ENCODE results near the gene DKK3.

Gene DKK3

GRCh38 chr11:11944444-11944843 is 64.0 kb downstream of the DKK3 start:
- H3K4me3 ChIP-seq (ENCODE audit: insufficient read depth, low read depth, low read length), result no peak overlapping the region
- H3K36me3 ChIP-seq (ENCODE audit: control insufficient read depth, insufficient read depth, low read length), result peaks cover 7% of the 10 kb centered on the region
- no peaks in the 10 kb centered on the region for H3K9me3 ChIP-seq (ENCODE audit: control insufficient read depth, low read length)
- H3K27me3 ChIP-seq (ENCODE audit: control insufficient read depth, insufficient read depth, low read length, poor library complexity, severe bottlenecking), result no peaks in the 10 kb centered on the region
- H3K4me1 ChIP-seq (ENCODE audit: control insufficient read depth, insufficient read depth, low read length), result no peaks in the 10 kb centered on the region
- WGBS, 2 experiments, result 97 to 98% methylated on average over 3 to 5 of the region's 5 CpGs
- no peak overlapping the region for H3K27ac ChIP-seq (ENCODE audit: insufficient read depth, low read depth, low read length, poor library complexity, severe bottlenecking)

DNA sequence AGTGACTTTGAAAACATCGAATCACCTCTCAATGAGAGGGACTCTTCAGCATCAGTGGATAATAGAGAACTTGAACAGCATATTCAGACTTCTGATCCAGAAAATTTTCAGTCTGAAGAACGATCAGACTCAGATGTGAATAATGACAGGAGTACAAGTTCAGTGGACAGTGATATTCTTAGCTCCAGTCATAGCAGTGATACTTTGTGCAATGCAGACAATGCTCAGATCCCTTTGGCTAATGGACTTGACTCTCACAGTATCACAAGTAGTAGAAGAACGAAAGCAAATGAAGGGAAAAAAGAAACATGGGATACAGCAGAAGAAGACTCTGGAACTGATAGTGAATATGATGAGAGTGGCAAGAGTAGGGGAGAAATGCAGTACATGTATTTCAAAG is 65.8 kb downstream of the DKK3 start:
- WGBS, 2 experiments, result 96 to 98% methylated on average over 3 of the region's 3 CpGs
- peaks cover 4% of the 10 kb centered on the region for H3K36me3 ChIP-seq (ENCODE audit: control insufficient read depth, insufficient read depth, low read length)
- H3K27me3 ChIP-seq (ENCODE audit: control insufficient read depth, insufficient read depth, low read length, poor library complexity, severe bottlenecking), result no peaks in the 10 kb centered on the region
- no peak overlapping the region for H3K4me3 ChIP-seq (ENCODE audit: insufficient read depth, low read depth, low read length)
- no peaks in the 10 kb centered on the region for H3K4me1 ChIP-seq (ENCODE audit: control insufficient read depth, insufficient read depth, low read length)
- H3K27ac ChIP-seq (ENCODE audit: insufficient read depth, low read depth, low read length, poor library complexity, severe bottlenecking), result no peak overlapping the region
- H3K9me3 ChIP-seq (ENCODE audit: control insufficient read depth, low read length), result no peaks in the 10 kb centered on the region

DNA sequence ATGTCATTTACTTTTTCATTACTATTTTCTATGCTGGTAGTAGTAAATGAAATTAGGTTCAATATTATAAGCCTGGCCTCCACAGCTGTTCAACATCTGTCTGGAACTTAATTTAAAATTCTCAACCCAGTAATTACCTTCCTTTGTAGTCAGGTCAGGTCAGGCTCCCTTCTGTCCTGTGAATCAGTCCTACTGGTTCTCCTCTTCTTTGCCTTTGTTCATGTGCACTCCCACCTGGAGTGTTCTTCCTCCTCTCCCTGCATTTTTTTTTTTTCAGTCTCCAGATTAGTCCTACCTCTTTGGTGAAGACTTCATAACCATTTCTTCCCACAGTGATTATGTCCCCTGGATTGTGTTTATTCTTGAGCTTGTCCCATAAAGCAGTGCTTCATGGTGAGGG is 67.9 kb downstream of the DKK3 start:
- Histone ChIP-seq H3K27me3 (ENCODE audit: control insufficient read depth, insufficient read depth, low read length, poor library complexity, severe bottlenecking) (no peaks in the 10 kb centered on the region), H3K36me3 (ENCODE audit: control insufficient read depth, insufficient read depth, low read length) (peaks cover 4% of the 10 kb centered on the region), H3K4me1 (ENCODE audit: control insufficient read depth, insufficient read depth, low read length) (no peaks in the 10 kb centered on the region), H3K27ac (ENCODE audit: insufficient read depth, low read depth, low read length, poor library complexity, severe bottlenecking) (no peak overlapping the region), H3K4me3 (ENCODE audit: insufficient read depth, low read depth, low read length) (no peak overlapping the region), H3K9me3 (ENCODE audit: control insufficient read depth, low read length) (no peaks in the 10 kb centered on the region)

GRCh38 chr11:11937957-11938356 is 70.5 kb downstream of the DKK3 start:
- Histone ChIP-seq H3K4me1 (ENCODE audit: control insufficient read depth, insufficient read depth, low read length) (no peaks in the 10 kb centered on the region), H3K36me3 (ENCODE audit: control insufficient read depth, insufficient read depth, low read length) (peaks cover 6% of the 10 kb centered on the region), H3K27me3 (ENCODE audit: control insufficient read depth, insufficient read depth, low read length, poor library complexity, severe bottlenecking) (no peaks in the 10 kb centered on the region), H3K4me3 (ENCODE audit: insufficient read depth, low read depth, low read length) (no peak overlapping the region), H3K27ac (ENCODE audit: insufficient read depth, low read depth, low read length, poor library complexity, severe bottlenecking) (no peak overlapping the region), H3K9me3 (ENCODE audit: control insufficient read depth, low read length) (no peaks in the 10 kb centered on the region)
- 89% methylated on average over 1 of the region's 1 CpG; no CpG with 5 or more reads in 1 of the 2 experiments for WGBS, 2 experiments

- Histone ChIP-seq H3K27me3 (ENCODE audit: control insufficient read depth, insufficient read depth, low read length, poor library complexity, severe bottlenecking) (no peaks in the 10 kb centered on the region), H3K27ac (ENCODE audit: insufficient read depth, low read depth, low read length, poor library complexity, severe bottlenecking) (no peak overlapping the region), H3K4me3 (ENCODE audit: insufficient read depth, low read depth, low read length) (no peak overlapping the region), H3K9me3 (ENCODE audit: control insufficient read depth, low read length) (no peaks in the 10 kb centered on the region), H3K4me1 (ENCODE audit: control insufficient read depth, insufficient read depth, low read length) (no peaks in the 10 kb centered on the region), H3K36me3 (ENCODE audit: control insufficient read depth, insufficient read depth, low read length) (peaks cover 6% of the 10 kb centered on the region)
- WGBS, 2 experiments, result 100% methylated on average over 3 of the region's 3 CpGs; no CpG with 5 or more reads in 1 of the 2 experiments
Observed at GRCh38 chr11:11937433-11937832, 71.0 kb downstream of the DKK3 start.

DNA sequence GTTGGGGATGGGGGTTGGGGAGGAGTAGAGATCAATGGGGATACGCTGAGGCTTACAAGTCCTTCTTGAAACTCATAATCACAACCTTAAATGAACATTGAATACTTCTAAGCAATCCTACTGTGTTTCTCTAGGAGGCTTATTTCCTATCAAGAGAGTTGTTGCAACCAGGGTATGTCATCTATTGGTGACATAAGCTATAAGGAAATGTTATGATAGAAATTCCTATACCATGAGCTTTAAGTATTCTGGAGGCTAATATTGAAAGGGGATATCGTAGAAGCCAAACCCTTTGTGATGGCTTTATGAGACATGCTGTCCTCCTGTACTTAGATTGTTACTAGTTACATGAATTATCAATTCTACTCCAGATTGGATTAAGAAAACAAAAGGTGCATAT is 72.9 kb downstream of the DKK3 start:
- Histone ChIP-seq H3K9me3 (ENCODE audit: control insufficient read depth, low read length) (no peaks in the 10 kb centered on the region), H3K36me3 (ENCODE audit: control insufficient read depth, insufficient read depth, low read length) (peaks cover 6% of the 10 kb centered on the region)
- WGBS, 2 experiments, result 75 to 86% methylated on average over 1 to 2 of the region's 2 CpGs

DNA sequence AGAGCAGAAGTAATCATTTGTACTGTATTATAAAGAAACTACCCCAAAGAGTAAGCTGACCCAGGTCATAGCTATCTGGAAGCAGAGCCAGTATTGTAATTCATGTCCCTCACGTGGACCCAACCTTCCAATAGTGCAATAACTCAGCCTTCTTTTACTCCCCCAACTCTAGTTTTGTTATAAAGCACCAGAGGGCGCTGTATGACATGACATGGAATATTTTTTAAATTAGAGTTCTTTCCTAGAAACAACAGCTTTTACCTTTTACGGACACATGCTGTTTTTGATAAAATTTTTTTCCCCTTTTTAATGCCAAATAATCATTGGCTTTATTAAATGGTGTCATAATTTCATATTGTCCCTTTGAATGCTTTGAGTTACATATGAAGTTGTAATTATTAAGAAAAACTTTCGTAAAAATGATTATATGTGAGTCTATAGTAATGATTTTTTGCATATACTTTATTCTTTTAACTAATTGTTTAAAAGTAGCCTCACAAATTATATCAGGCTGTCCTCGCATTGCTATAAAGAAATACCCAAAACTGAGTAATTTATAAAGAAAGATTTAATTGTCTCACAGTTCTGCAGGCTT is 76.9 kb downstream of the DKK3 start:
- no peaks in the 10 kb centered on the region for H3K4me1 ChIP-seq (ENCODE audit: control insufficient read depth, insufficient read depth, low read length)
- no peak overlapping the region for H3K4me3 ChIP-seq (ENCODE audit: insufficient read depth, low read depth, low read length)
- no peaks in the 10 kb centered on the region for H3K27me3 ChIP-seq (ENCODE audit: control insufficient read depth, insufficient read depth, low read length, poor library complexity, severe bottlenecking)
- no peaks in the 10 kb centered on the region for H3K9me3 ChIP-seq (ENCODE audit: control insufficient read depth, low read length)
- H3K27ac ChIP-seq (ENCODE audit: insufficient read depth, low read depth, low read length, poor library complexity, severe bottlenecking), result no peak overlapping the region
- WGBS, 2 experiments, result 75 to 82% methylated on average over 1 to 3 of the region's 5 CpGs
- H3K36me3 ChIP-seq (ENCODE audit: control insufficient read depth, insufficient read depth, low read length), result peaks cover 3% of the 10 kb centered on the region

More for the DNA sequence above, 72.9 kb downstream of the DKK3 start:
- Histone ChIP-seq H3K4me1 (ENCODE audit: control insufficient read depth, insufficient read depth, low read length) (no peaks in the 10 kb centered on the region), H3K27ac (ENCODE audit: insufficient read depth, low read depth, low read length, poor library complexity, severe bottlenecking) (no peak overlapping the region), H3K27me3 (ENCODE audit: control insufficient read depth, insufficient read depth, low read length, poor library complexity, severe bottlenecking) (no peaks in the 10 kb centered on the region), H3K4me3 (ENCODE audit: insufficient read depth, low read depth, low read length) (no peak overlapping the region)

- WGBS, 2 experiments, result 88% methylated on average over 2 of the region's 2 CpGs; no CpG with 5 or more reads in 1 of the 2 experiments
Observed at GRCh38 chr11:11929920-11930319, 78.5 kb downstream of the DKK3 start.

GRCh38 chr11:11923828-11924227 is 84.6 kb downstream of the DKK3 start:
- Histone ChIP-seq H3K36me3 (ENCODE audit: control insufficient read depth, insufficient read depth, low read length) (peaks cover 4% of the 10 kb centered on the region), H3K9me3 (ENCODE audit: control insufficient read depth, low read length) (no peaks in the 10 kb centered on the region), H3K27ac (ENCODE audit: insufficient read depth, low read depth, low read length, poor library complexity, severe bottlenecking) (no peak overlapping the region), H3K27me3 (ENCODE audit: control insufficient read depth, insufficient read depth, low read length, poor library complexity, severe bottlenecking) (no peaks in the 10 kb centered on the region), H3K4me1 (ENCODE audit: control insufficient read depth, insufficient read depth, low read length) (no peaks in the 10 kb centered on the region), H3K4me3 (ENCODE audit: insufficient read depth, low read depth, low read length) (no peak overlapping the region)

More at GRCh38 chr11:11929920-11930319, 78.5 kb downstream of the DKK3 start:
- Histone ChIP-seq H3K4me1 (ENCODE audit: control insufficient read depth, insufficient read depth, low read length) (no peaks in the 10 kb centered on the region), H3K36me3 (ENCODE audit: control insufficient read depth, insufficient read depth, low read length) (peaks cover 4% of the 10 kb centered on the region), H3K27ac (ENCODE audit: insufficient read depth, low read depth, low read length, poor library complexity, severe bottlenecking) (no peak overlapping the region), H3K9me3 (ENCODE audit: control insufficient read depth, low read length) (no peaks in the 10 kb centered on the region), H3K4me3 (ENCODE audit: insufficient read depth, low read depth, low read length) (no peak overlapping the region), H3K27me3 (ENCODE audit: control insufficient read depth, insufficient read depth, low read length, poor library complexity, severe bottlenecking) (no peaks in the 10 kb centered on the region)

DNA sequence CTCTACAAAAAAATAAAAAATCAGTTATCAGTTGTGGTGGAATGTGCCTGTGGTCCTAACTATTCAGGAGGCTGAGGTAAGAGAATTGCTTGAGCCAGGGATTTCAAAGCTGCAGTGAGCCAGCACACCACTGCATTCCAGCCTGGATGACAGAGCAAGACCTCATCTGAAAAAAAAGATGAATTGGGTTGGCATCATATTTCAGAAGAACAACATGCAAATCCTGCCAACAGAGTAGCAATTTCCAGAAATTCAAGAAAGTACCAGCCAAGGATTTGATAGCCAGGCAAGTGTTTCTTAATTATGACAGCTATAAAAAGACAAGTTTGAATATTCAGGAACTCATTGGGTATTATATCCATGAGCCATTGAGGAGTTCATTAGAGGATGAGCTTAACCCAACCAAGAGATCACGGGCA is 91.4 kb downstream of the DKK3 start:
- Histone ChIP-seq H3K4me1 (ENCODE audit: control insufficient read depth, insufficient read depth, low read length) (no peaks in the 10 kb centered on the region), H3K27me3 (ENCODE audit: control insufficient read depth, insufficient read depth, low read length, poor library complexity, severe bottlenecking) (no peaks in the 10 kb centered on the region), H3K36me3 (ENCODE audit: control insufficient read depth, insufficient read depth, low read length) (no peaks in the 10 kb centered on the region), H3K4me3 (ENCODE audit: insufficient read depth, low read depth, low read length) (no peak overlapping the region), H3K27ac (ENCODE audit: insufficient read depth, low read depth, low read length, poor library complexity, severe bottlenecking) (no peak overlapping the region), H3K9me3 (ENCODE audit: control insufficient read depth, low read length) (no peaks in the 10 kb centered on the region)
- WGBS, 2 experiments, result 90 to 100% methylated on average over 1 of the region's 1 CpG

DNA sequence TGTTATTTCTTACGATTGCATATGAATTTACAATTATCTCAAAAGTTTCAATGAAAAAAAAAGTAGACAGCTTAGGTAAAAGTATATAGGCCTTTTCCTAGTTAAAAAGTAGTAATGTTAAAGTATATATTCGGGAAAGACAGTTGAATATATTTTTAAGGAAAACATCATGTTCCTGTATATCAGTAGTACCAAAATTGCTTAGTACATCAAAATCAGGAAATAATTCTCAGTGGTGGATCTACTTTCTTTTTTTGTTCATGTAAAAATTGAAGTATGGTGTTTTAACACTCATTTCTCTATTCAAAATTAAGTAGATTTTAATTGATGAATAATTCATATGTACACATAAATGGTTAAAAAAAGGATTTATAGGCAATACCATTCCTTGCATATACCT is 92.8 kb downstream of the DKK3 start:
- Histone ChIP-seq H3K27me3 (ENCODE audit: control insufficient read depth, insufficient read depth, low read length, poor library complexity, severe bottlenecking) (no peaks in the 10 kb centered on the region), H3K9me3 (ENCODE audit: control insufficient read depth, low read length) (no peaks in the 10 kb centered on the region), H3K4me3 (ENCODE audit: insufficient read depth, low read depth, low read length) (no peak overlapping the region), H3K4me1 (ENCODE audit: control insufficient read depth, insufficient read depth, low read length) (no peaks in the 10 kb centered on the region), H3K36me3 (ENCODE audit: control insufficient read depth, insufficient read depth, low read length) (no peaks in the 10 kb centered on the region), H3K27ac (ENCODE audit: insufficient read depth, low read depth, low read length, poor library complexity, severe bottlenecking) (no peak overlapping the region)
- 91% methylated on average over 1 of the region's 2 CpGs; no CpG with 5 or more reads in 1 of the 2 experiments for WGBS, 2 experiments
